Measurements from ENCODE around the gene HORMAD2. TPM values are rescaled to one million over a fixed set of nuclear protein-coding genes. Genes with fewer than 3 reads are reported as not detected.
"Not testable (repeated sequence)": the region's sequence is repeated elsewhere in the genome, so short reads cannot be mapped to it uniquely, and the experiment has no call there.

The HORMAD2 gene
- total and polyA plus RNA-seq, 2 donors, result 0.04 TPM; not detected in 1

DNA sequence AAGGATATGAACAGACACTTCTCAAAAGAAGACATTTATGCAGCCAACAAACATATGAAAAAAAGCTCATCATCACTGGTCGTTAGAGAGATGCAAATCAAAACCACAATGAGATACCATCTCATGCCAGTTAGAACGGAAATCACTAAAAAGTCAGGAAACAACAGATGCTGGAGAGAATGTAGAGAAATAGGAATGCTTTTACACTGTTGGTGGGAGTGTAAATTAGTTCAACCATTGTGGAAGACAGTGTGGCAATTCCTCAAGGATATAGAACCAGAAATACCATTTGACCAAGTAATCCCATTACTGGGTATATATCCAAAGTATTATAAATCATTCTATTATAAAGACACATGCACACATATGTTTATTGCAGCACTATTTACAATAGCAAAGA is 20.5 kb downstream of the HORMAD2 start:
- WGBS, result 56% methylated on average over 2 of the region's 2 CpGs

DNA sequence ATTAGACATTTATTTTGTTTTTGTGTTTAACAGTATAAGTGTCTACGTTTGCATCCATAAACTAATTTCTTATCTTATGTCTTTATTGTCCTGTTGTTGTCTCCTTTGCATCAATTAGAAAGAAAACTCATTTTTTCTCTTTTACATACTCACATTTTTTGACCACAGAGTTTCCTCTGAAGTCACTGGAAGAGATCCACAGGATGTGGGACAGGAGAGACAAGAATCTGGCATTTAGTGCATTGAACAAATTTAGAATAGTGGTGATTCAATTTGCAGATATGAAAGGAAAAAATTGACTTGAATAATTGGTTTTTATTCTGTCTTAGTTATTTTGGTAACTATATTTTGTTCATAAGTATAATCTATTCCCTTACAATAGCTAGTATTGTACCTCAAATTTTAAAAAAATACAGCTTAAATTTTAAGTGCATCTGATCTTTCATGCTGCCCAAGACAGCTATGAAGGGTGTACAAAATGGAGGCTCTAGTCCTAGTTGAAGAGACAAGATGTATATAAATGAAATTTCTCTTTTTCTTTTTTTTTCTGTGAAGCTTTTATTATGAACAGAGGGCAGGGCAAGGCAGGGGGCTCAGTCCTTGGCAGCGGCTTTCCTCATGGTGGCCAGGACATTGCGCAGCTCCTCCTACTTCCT is 24.4 kb downstream of the HORMAD2 start:
- no peak overlapping the region for H3K4me3 ChIP-seq (ENCODE audit: low read depth, low read length)
- no peaks in the 10 kb centered on the region for H3K4me1 ChIP-seq (ENCODE audit: insufficient read depth)
- H3K27ac ChIP-seq (ENCODE audit: low read depth), result no peak overlapping the region
- no peak for DNase-seq (ENCODE audit: extremely low spot score)
- WGBS, result 80% methylated on average over 3 of the region's 3 CpGs
- no peaks in the 10 kb centered on the region for H3K36me3 ChIP-seq (ENCODE audit: insufficient read depth)

More for the DNA sequence above, 20.5 kb downstream of the HORMAD2 start:
- H3K4me1 ChIP-seq (ENCODE audit: insufficient read depth); H3K36me3 ChIP-seq (ENCODE audit: insufficient read depth); DNase-seq (ENCODE audit: extremely low spot score); H3K4me3 ChIP-seq (ENCODE audit: low read depth, low read length); H3K27ac ChIP-seq (ENCODE audit: low read depth): not testable (repeated sequence)

DNA sequence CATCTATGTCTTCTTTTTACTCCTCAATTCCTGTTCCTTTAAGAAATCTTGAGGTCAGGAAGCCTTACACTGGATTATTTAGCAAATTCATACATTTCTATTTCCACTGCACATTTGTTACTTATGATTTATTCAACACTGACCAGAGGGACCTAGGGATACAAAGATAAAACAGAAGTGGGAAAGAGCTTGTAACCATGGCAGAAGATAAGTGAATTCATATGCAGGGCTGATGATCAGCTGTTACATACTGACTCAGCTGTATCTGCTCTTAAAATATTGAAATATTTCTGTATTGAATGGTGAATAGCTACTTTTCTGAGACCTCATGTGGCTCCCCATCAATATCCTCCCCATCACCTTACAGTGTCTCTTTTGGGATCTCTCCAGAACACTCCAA is 25.2 kb downstream of the HORMAD2 start:
- Histone ChIP-seq H3K4me3 (ENCODE audit: low read depth, low read length) (no peak overlapping the region), H3K4me1 (ENCODE audit: insufficient read depth) (no peaks in the 10 kb centered on the region), H3K36me3 (ENCODE audit: insufficient read depth) (no peaks in the 10 kb centered on the region), H3K27ac (ENCODE audit: low read depth) (no peak overlapping the region)
- DNase-seq (ENCODE audit: extremely low spot score), result no peak

DNA sequence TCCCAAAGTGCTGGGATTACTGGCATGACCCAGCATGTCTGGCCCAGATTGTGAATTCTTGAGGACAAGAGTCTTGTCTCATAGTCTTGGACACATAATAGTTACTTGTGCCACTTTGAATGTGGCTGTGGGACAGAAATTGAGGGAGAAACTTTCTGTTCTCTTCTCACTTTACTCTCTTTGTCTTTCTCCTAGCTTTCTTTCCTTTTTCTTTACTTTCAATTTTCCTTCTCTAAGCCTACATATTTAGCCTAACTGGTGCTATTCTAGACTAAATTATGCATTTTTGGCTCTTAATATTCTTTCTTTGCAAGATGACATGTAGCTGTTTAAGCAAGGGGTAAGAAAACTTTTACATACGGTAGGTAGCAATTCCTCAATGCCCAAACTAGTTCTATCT is 33.2 kb downstream of the HORMAD2 start:
- H3K27ac ChIP-seq (ENCODE audit: low read depth), result no peak overlapping the region
- no peaks in the 10 kb centered on the region for H3K4me1 ChIP-seq (ENCODE audit: insufficient read depth)
- DNase-seq (ENCODE audit: extremely low spot score), result no peak
- H3K36me3 ChIP-seq (ENCODE audit: insufficient read depth), result no peaks in the 10 kb centered on the region
- no peak overlapping the region for H3K4me3 ChIP-seq (ENCODE audit: low read depth, low read length)
- 84% methylated on average over 1 of the region's 1 CpG for WGBS

DNA sequence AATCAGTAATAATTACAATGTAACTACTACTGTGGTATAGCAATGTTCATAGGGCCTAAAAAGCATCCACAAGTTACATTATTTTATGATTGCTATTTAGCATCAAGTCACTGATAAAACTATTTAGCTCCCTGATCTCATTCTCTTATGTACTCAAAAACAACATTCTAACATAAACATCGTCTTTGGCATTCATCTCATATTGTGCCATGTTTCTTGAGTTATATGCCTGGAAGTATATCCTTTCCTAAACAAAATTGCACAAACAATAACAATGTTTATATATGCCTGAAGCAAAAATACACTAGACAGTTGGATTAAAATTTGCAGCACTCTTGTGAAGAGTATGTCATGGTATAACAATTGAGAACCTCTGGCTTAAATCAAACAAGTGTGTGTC is 34.1 kb downstream of the HORMAD2 start:
- Histone ChIP-seq H3K4me1 (ENCODE audit: insufficient read depth) (no peaks in the 10 kb centered on the region), H3K4me3 (ENCODE audit: low read depth, low read length) (no peak overlapping the region), H3K36me3 (ENCODE audit: insufficient read depth) (no peaks in the 10 kb centered on the region), H3K27ac (ENCODE audit: low read depth) (no peak overlapping the region)
- 55% methylated on average over 1 of the region's 1 CpG for WGBS
- no peak for DNase-seq (ENCODE audit: extremely low spot score)

DNA sequence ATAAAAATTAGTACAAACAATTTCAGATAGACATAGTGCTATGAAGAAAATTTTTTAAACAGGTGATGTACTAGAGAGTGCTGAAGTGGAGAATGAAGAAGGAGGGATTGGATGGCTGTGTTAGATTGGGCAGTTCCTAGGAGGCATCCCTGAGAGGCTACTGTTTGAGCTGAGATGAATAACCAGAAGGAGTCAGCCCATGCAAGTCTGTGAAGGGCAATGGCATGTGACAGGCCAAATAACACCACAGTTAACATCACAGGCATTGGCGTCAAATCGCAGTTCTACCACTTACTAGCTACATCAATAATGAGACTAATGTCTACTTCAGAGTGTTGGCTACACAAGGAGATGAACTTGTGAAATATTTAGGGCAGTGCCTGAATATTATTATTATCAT is 35.4 kb downstream of the HORMAD2 start:
- no peak overlapping the region for H3K4me3 ChIP-seq (ENCODE audit: low read depth, low read length)
- no peak overlapping the region for H3K27ac ChIP-seq (ENCODE audit: low read depth)
- DNase-seq (ENCODE audit: extremely low spot score), result no peak
- H3K36me3 ChIP-seq (ENCODE audit: insufficient read depth), result no peaks in the 10 kb centered on the region
- WGBS, result 92% methylated on average over 2 of the region's 2 CpGs
- H3K4me1 ChIP-seq (ENCODE audit: insufficient read depth), result no peaks in the 10 kb centered on the region

DNA sequence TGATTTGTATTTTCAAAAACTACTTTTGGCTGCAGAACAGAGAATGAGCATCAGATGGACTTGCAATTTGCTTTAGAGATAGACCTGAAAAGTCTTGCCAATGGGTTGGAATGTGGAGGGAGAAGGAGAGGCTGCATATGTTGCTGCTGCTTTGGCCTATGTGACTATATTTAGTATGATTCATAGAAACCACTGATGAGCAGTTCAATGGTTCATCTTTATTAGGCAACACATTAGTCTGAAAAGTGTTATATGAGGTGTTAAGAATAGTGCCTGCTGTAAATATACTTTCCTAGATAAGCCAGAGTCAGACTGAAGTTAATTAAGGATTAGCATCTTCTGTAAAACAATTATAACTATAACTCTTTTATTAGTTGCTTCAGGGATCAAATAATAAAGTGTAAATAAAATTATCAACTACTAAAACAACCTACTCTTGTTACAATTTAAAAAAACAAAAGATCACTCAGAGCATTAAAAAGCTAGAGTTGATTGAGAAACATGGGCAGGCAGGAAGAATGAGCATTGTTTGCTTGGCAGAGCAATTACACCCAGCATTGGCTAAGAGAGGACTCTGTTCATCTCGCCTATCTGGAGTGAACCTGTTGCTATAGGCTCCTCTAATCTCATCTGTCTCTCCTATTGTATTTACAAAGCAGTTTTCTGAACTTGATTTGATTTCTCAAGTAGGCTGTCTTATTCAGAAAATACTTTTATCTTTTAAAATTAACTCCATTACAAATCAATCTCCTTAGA is 36.3 kb downstream of the HORMAD2 start:
- Histone ChIP-seq H3K4me1 (ENCODE audit: insufficient read depth) (no peaks in the 10 kb centered on the region), H3K27ac (ENCODE audit: low read depth) (no peak overlapping the region), H3K36me3 (ENCODE audit: insufficient read depth) (no peaks in the 10 kb centered on the region), H3K4me3 (ENCODE audit: low read depth, low read length) (no peak overlapping the region)
- WGBS, result 79% methylated on average over 1 of the region's 1 CpG
- no peak for DNase-seq (ENCODE audit: extremely low spot score)

DNA sequence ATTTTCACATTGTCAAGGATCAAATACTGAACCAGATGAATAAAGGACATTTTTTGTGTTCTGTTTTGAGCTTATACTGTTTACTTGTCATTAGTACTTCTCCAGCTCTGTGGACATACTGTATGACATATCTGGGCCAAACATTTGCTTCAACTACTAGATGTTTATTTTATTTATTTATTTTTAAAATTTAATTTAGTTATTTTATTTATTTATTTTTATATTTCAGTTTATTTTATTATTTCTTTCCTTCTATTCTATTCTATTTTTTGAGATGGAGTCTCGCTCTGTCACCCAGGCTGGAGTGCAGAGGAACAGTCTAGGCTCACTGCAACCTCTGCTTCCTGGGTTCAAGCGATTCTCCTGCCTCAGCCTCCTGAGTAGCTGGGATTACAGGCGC is 37.0 kb downstream of the HORMAD2 start:
- Histone ChIP-seq H3K4me1 (ENCODE audit: insufficient read depth) (no peaks in the 10 kb centered on the region), H3K4me3 (ENCODE audit: low read depth, low read length) (no peak overlapping the region), H3K36me3 (ENCODE audit: insufficient read depth) (no peaks in the 10 kb centered on the region), H3K27ac (ENCODE audit: low read depth) (no peak overlapping the region)
- WGBS, result 98% methylated on average over 3 of the region's 3 CpGs
- no peak for DNase-seq (ENCODE audit: extremely low spot score)

DNA sequence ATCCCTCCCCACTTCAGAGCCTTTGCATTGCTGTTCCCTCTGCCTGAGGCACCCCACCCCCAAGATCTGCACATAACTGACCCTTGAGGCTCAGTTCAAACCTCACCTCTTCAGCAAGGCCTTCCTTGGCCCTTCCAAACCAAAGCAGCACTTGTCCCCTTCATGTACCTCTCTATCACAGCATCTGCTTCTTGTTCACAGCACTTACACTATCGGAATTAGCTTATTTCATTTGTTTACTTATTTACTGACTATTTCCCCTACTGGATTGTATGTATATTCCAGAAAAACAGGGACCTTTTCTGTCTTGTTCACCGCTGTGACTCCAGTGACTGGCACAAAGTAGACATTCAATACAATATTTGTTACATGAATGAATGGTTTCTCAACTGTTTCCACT is 38.0 kb downstream of the HORMAD2 start:
- no peaks in the 10 kb centered on the region for H3K4me1 ChIP-seq (ENCODE audit: insufficient read depth)
- DNase-seq (ENCODE audit: extremely low spot score), result no peak
- no peak overlapping the region for H3K4me3 ChIP-seq (ENCODE audit: low read depth, low read length)
- whole genome bisulfite sequencing, result 86% methylated on average over 2 of the region's 2 CpGs
- H3K27ac ChIP-seq (ENCODE audit: low read depth), result no peak overlapping the region
- no peaks in the 10 kb centered on the region for H3K36me3 ChIP-seq (ENCODE audit: insufficient read depth)

DNA sequence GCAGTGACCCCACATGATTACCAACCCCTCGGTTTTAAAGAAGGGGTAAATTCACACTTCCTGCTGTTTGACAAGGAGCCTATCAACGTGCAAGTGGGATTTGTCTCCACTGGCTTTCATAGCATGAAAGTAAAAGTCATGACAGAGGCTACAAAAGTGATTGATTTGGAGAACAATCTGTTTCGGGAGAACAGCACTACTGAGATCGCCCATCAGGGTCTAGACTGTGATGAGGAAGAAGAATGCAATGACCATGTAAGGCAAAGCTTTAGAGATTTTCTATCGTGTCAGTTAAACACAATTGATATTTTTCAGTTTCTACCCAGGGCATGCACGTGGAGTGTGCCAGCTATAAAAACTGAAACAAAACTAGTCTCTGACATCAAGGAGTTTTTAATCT is 41.7 kb downstream of the HORMAD2 start:
- whole genome bisulfite sequencing, result 32% methylated on average over 6 of the region's 6 CpGs
- H3K4me3 ChIP-seq (ENCODE audit: low read depth, low read length), result no peak overlapping the region
- no peaks in the 10 kb centered on the region for H3K4me1 ChIP-seq (ENCODE audit: insufficient read depth)

DNA sequence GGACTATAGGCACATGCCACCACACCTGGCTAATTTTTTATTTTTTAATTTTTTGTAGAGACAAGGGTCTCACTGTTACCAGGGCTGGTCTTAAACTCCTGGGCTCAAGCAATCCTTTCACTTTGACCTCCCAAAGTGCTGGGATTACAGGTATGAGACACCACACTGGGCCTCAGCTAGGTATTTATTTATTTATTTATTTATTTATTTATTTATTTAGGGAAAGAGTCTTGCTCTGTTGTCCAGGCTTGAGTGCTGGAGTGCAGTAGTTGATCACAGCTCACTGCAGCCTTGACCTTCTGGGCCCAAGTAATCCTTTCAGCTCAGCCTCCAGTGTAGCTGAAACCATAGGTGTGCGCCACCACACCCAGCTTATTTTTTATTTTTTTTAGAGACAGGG is 43.2 kb downstream of the HORMAD2 start:
- no peak overlapping the region for H3K4me3 ChIP-seq (ENCODE audit: low read depth, low read length)
- 98% methylated on average over 1 of the region's 1 CpG for WGBS
- no peak for DNase-seq (ENCODE audit: extremely low spot score)
- no peak overlapping the region for H3K27ac ChIP-seq (ENCODE audit: low read depth)
- H3K36me3 ChIP-seq (ENCODE audit: insufficient read depth), result no peaks in the 10 kb centered on the region
- no peaks in the 10 kb centered on the region for H3K4me1 ChIP-seq (ENCODE audit: insufficient read depth)

More for the DNA sequence above, 41.7 kb downstream of the HORMAD2 start:
- Histone ChIP-seq H3K27ac (ENCODE audit: low read depth) (no peak overlapping the region), H3K36me3 (ENCODE audit: insufficient read depth) (no peaks in the 10 kb centered on the region)
- DNase-seq (ENCODE audit: extremely low spot score), result no peak

DNA sequence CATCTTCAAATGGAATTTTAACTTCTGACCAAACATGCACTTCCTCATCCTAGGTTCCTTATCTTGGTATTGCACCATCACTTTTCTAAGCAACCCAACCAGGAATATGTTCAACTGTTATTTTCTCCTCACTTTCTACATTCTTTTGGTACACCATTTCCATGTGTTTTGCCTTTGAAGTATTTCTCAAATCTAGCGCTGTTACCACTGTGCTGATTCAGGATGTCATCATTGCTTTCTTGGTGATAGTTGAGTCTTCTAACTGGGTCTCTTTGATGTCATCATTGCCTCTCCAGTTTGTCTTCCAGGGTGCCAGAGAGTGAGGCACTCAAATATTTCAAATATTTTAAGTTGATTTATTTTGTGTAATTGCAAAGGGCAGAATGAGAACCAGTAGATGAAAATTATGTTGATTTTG is 47.5 kb downstream of the HORMAD2 start:
- H3K4me1 ChIP-seq (ENCODE audit: insufficient read depth), result no peaks in the 10 kb centered on the region
- no peak overlapping the region for H3K27ac ChIP-seq (ENCODE audit: low read depth)
- no peak overlapping the region for H3K4me3 ChIP-seq (ENCODE audit: low read depth, low read length)
- no peak for DNase-seq (ENCODE audit: extremely low spot score)
- no peaks in the 10 kb centered on the region for H3K36me3 ChIP-seq (ENCODE audit: insufficient read depth)
- 94% methylated on average over 1 of the region's 1 CpG for WGBS

DNA sequence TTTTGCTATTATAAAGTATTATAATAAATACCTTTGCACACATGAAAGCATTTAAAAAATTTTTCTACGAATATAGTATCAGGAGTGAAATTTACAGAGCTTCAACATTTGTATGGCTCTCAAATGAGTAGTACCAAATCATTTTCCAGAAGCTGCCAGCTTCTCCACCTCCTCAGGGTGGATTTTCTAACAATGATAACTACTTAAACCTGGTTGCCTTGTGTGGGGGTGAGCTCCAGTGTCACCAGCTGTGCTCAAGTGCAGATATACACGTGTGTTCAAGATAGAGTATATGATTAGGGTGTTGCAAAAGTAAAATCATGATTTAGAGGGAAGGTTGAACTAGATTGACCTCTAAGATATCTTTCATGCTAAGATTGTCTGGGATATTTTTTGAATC is 48.2 kb downstream of the HORMAD2 start:
- 61% methylated on average over 2 of the region's 2 CpGs for WGBS

DNA sequence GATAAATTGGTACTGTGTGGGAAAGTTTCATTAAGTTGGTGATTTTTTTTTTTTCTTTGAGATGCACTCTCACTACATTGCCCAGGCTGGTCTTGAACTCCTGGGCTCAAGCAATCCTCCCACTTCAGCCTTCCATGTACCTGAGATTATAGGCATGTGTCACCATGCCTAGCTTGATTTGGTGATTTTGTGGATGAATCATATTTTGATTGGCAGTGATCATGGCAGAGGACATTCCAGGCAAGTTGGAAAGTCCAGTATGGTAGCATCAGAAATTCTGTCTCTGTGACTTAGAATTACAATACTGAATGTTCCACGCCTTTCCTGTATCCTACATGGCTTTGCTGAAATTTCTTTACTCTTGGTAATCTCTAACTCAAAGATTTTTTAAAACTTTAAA is 49.4 kb downstream of the HORMAD2 start:
- 96% methylated on average over 1 of the region's 1 CpG for WGBS
- no peak overlapping the region for H3K4me3 ChIP-seq (ENCODE audit: low read depth, low read length)
- no peaks in the 10 kb centered on the region for H3K36me3 ChIP-seq (ENCODE audit: insufficient read depth)
- H3K4me1 ChIP-seq (ENCODE audit: insufficient read depth), result no peaks in the 10 kb centered on the region
- DNase-seq (ENCODE audit: extremely low spot score), result no peak
- H3K27ac ChIP-seq (ENCODE audit: low read depth), result no peak overlapping the region

More for the DNA sequence above, 48.2 kb downstream of the HORMAD2 start:
- Histone ChIP-seq H3K36me3 (ENCODE audit: insufficient read depth) (no peaks in the 10 kb centered on the region), H3K27ac (ENCODE audit: low read depth) (no peak overlapping the region), H3K4me3 (ENCODE audit: low read depth, low read length) (no peak overlapping the region), H3K4me1 (ENCODE audit: insufficient read depth) (no peaks in the 10 kb centered on the region)
- DNase-seq (ENCODE audit: extremely low spot score), result no peak
